ENCODE data around the gene DACH1.

The DACH1 gene

DNA sequence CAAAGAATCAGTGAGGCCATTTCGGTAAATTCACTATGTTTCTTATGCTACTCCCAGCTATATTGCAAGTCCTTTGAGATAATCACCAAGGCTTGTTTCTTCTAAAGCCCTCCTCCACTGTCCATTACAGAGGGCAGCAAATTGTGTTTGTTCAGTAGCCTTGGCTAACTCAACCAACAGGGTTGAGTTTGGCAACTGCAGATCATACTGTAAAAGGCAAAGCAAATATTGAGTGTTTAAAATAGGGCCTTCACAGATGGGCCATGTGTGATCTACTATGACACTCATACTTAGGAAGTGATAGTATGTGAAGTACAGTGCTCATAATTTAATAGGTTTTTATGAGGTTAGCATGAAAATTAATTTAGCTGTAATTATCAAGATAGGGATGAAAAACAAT lies 171.3 kb downstream of the DACH1 start:
- H3K9ac ChIP-seq (ENCODE audit: low read depth in 1 of 2, low read length in 2 of 2), result no peak overlapping the region
- H3K27ac ChIP-seq (ENCODE audit: low read depth in 2 of 2, low read length in 2 of 2), result no peak overlapping the region
- H3K36me3 ChIP-seq (ENCODE audit: control insufficient read depth in 2 of 2, insufficient read depth in 2 of 2, low read length in 2 of 2), result no peaks in the 10 kb centered on the region
- H3K9me3 ChIP-seq (ENCODE audit: control insufficient read depth in 2 of 2, low read length in 2 of 2), result no peaks in the 10 kb centered on the region
- no peak overlapping the region for H3K4me3 ChIP-seq (ENCODE audit: low read length in 2 of 2)
- no peaks in the 10 kb centered on the region for H3K27me3 ChIP-seq (ENCODE audit: control insufficient read depth in 2 of 2, insufficient read depth in 2 of 2, low read length in 2 of 2)
- H3K4me1 ChIP-seq (ENCODE audit: control insufficient read depth in 2 of 2, insufficient read depth in 2 of 2, low read length in 2 of 2), result no peaks in the 10 kb centered on the region

DNA sequence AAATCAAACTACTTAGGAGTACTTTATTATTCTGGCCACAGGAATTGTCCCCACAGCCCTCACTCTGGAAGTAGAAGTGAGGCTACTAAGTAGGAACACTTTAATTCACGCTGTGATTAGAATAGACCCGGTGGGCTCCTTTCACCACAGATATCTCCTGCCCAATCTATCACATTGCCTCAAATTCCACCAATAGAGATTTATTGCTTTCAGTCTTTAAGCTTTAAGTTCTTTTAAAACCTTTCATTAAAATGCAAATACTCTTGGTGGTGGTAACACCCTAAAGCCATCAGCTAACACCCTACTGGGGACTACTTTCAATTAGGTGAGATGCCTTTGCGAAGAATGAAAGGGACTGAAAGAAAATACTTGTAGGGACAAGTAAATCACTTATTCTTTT lies 181.9 kb downstream of the DACH1 start:
- H3K27ac ChIP-seq (ENCODE audit: low read depth in 2 of 2, low read length in 2 of 2), result no peak overlapping the region
- H3K4me3 ChIP-seq (ENCODE audit: low read length in 2 of 2), result no peak overlapping the region
- H3K4me1 ChIP-seq (ENCODE audit: control insufficient read depth in 2 of 2, insufficient read depth in 2 of 2, low read length in 2 of 2), result no peaks in the 10 kb centered on the region
- no peaks in the 10 kb centered on the region for H3K27me3 ChIP-seq (ENCODE audit: control insufficient read depth in 2 of 2, insufficient read depth in 2 of 2, low read length in 2 of 2)
- H3K9ac ChIP-seq (ENCODE audit: low read depth in 1 of 2, low read length in 2 of 2), result no peak overlapping the region
- no peaks in the 10 kb centered on the region for H3K36me3 ChIP-seq (ENCODE audit: control insufficient read depth in 2 of 2, insufficient read depth in 2 of 2, low read length in 2 of 2)
- no peaks in the 10 kb centered on the region for H3K9me3 ChIP-seq (ENCODE audit: control insufficient read depth in 2 of 2, low read length in 2 of 2)

DNA sequence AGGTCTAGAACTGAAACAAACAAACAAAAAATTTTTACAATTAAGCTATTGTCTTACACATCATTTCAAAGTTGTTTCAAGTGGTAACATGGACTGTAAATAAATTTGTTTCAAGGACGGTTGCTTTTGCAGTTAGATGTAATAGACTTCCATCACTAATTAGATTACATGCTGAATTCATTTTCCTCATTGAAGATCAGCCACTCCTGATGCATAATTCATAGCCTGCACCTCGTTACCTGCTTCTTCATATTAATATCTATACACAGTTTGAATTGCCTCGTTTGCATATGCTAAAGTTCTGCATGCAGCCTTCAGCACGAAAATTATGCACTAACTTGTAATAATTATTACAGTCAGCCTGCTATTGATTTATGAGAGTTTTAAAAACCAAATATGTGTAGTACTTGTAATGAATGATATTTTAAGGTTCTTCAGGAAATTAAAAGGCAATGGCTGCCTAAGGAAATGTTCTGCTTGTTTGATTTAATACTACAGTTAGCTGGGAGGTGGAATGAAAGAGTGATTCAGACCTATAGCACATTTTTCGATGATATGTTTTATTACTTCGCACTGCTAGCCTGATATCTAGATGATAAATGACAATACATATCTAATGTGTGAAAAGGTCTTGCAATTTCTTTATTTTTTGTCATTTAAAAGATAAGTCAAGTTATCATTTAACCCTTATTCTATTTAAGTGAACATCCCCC lies 184.9 kb downstream of the DACH1 start:
- Histone ChIP-seq H3K4me3 (ENCODE audit: low read length in 2 of 2) (no peak overlapping the region), H3K27ac (ENCODE audit: low read depth in 2 of 2, low read length in 2 of 2) (no peak overlapping the region), H3K9ac (ENCODE audit: low read depth in 1 of 2, low read length in 2 of 2) (no peak overlapping the region), H3K27me3 (ENCODE audit: control insufficient read depth in 2 of 2, insufficient read depth in 2 of 2, low read length in 2 of 2) (no peaks in the 10 kb centered on the region), H3K9me3 (ENCODE audit: control insufficient read depth in 2 of 2, low read length in 2 of 2) (no peaks in the 10 kb centered on the region), H3K4me1 (ENCODE audit: control insufficient read depth in 2 of 2, insufficient read depth in 2 of 2, low read length in 2 of 2) (no peaks in the 10 kb centered on the region), H3K36me3 (ENCODE audit: control insufficient read depth in 2 of 2, insufficient read depth in 2 of 2, low read length in 2 of 2) (no peaks in the 10 kb centered on the region)

DNA sequence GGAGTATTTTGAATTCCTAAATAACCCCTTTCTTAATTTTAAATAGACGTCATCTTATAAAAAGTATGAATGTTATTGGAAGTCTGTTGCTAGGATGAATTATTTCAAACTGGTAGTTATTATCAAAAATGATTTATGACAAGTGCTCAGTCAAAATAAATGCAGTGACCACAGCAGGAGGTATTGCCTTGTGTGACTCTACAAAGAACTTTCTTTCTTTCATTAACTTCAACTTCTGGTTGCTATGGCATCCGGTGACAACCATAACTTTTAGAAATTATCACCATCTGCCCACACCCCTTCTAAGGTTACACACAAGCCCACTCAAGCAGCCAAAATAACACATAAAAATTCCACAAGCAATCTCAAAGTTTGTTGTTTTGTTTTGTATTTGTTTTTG lies 189.9 kb downstream of the DACH1 start:
- no peaks in the 10 kb centered on the region for H3K36me3 ChIP-seq (ENCODE audit: control insufficient read depth in 2 of 2, insufficient read depth in 2 of 2, low read length in 2 of 2)
- no peaks in the 10 kb centered on the region for H3K4me1 ChIP-seq (ENCODE audit: control insufficient read depth in 2 of 2, insufficient read depth in 2 of 2, low read length in 2 of 2)
- no peak overlapping the region for H3K4me3 ChIP-seq (ENCODE audit: low read length in 2 of 2)
- no peak overlapping the region for H3K27ac ChIP-seq (ENCODE audit: low read depth in 2 of 2, low read length in 2 of 2)
- H3K9ac ChIP-seq (ENCODE audit: low read depth in 1 of 2, low read length in 2 of 2), result no peak overlapping the region
- H3K9me3 ChIP-seq (ENCODE audit: control insufficient read depth in 2 of 2, low read length in 2 of 2), result no peaks in the 10 kb centered on the region
- H3K27me3 ChIP-seq (ENCODE audit: control insufficient read depth in 2 of 2, insufficient read depth in 2 of 2, low read length in 2 of 2), result no peaks in the 10 kb centered on the region

DNA sequence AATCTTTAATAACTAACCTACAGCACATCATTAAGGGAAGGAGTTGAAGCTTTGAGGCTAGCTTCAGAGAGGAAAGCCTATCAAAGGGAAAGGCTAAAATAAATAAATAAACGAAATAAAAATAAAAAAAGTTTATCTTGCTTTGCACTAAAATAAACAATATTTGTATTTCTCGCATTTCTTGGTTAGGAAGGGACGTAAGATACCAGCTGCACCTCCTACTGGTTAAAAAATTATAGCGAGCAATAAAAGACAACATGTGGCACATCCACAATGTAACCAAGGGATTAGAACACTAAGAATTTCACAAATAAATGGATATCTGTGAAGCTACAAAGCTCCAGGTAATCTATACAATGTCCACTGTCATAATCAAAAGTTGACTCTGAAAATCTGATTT lies 194.5 kb downstream of the DACH1 start:
- H3K4me3 ChIP-seq (ENCODE audit: low read length in 2 of 2), result no peak overlapping the region
- H3K27ac ChIP-seq (ENCODE audit: low read depth in 2 of 2, low read length in 2 of 2), result no peak overlapping the region
- no peaks in the 10 kb centered on the region for H3K36me3 ChIP-seq (ENCODE audit: control insufficient read depth in 2 of 2, insufficient read depth in 2 of 2, low read length in 2 of 2)
- H3K27me3 ChIP-seq (ENCODE audit: control insufficient read depth in 2 of 2, insufficient read depth in 2 of 2, low read length in 2 of 2), result no peaks in the 10 kb centered on the region
- no peak overlapping the region for H3K9ac ChIP-seq (ENCODE audit: low read depth in 1 of 2, low read length in 2 of 2)
- H3K4me1 ChIP-seq (ENCODE audit: control insufficient read depth in 2 of 2, insufficient read depth in 2 of 2, low read length in 2 of 2), result no peaks in the 10 kb centered on the region
- no peaks in the 10 kb centered on the region for H3K9me3 ChIP-seq (ENCODE audit: control insufficient read depth in 2 of 2, low read length in 2 of 2)

DNA sequence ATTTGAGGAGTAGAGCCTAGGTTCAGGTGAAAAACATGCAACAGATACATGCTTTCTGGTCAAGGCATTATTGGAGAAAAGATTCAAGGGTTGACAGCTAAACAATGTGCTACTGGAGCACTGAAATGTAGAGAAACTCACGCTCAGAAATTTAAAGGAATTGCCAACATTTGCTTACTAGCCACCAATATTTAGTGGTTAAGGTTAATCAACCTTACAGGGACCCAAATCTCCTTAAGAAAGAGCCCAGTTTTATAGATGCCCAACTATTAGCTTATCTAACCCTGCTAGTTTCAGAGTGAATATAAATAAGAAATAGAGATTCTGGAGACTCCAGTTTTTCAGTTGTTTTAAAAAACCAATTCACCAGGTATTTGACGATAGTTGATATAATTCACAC lies 203.6 kb downstream of the DACH1 start:
- no peaks in the 10 kb centered on the region for H3K27me3 ChIP-seq (ENCODE audit: control insufficient read depth in 2 of 2, insufficient read depth in 2 of 2, low read length in 2 of 2)
- no peaks in the 10 kb centered on the region for H3K4me1 ChIP-seq (ENCODE audit: control insufficient read depth in 2 of 2, insufficient read depth in 2 of 2, low read length in 2 of 2)
- no peak overlapping the region for H3K9ac ChIP-seq (ENCODE audit: low read depth in 1 of 2, low read length in 2 of 2)
- no peak overlapping the region for H3K27ac ChIP-seq (ENCODE audit: low read depth in 2 of 2, low read length in 2 of 2)
- H3K36me3 ChIP-seq (ENCODE audit: control insufficient read depth in 2 of 2, insufficient read depth in 2 of 2, low read length in 2 of 2), result no peaks in the 10 kb centered on the region
- H3K9me3 ChIP-seq (ENCODE audit: control insufficient read depth in 2 of 2, low read length in 2 of 2), result no peaks in the 10 kb centered on the region
- no peak overlapping the region for H3K4me3 ChIP-seq (ENCODE audit: low read length in 2 of 2)

DNA sequence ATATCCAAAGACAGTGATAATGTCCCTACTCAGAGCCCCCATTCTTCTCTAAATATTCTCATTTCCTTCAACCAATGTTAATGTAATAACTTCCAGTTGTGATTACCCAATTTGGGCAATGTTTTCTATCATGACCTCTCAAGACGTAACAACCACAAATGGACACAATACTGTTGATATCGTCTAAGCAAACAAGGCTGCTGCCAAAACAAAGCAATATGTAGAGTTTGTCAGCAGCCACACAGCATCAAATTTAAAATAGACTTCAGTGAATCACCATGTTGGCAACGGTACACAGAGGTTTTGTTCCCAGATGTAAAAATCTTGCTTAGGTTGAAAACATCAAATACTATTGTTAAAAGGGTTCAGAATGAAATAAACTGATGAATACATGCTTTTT lies 205.1 kb downstream of the DACH1 start:
- Histone ChIP-seq H3K4me3 (ENCODE audit: low read length in 2 of 2) (no peak overlapping the region), H3K9ac (ENCODE audit: low read depth in 1 of 2, low read length in 2 of 2) (no peak overlapping the region), H3K9me3 (ENCODE audit: control insufficient read depth in 2 of 2, low read length in 2 of 2) (no peaks in the 10 kb centered on the region), H3K4me1 (ENCODE audit: control insufficient read depth in 2 of 2, insufficient read depth in 2 of 2, low read length in 2 of 2) (no peaks in the 10 kb centered on the region), H3K27me3 (ENCODE audit: control insufficient read depth in 2 of 2, insufficient read depth in 2 of 2, low read length in 2 of 2) (no peaks in the 10 kb centered on the region), H3K27ac (ENCODE audit: low read depth in 2 of 2, low read length in 2 of 2) (no peak overlapping the region), H3K36me3 (ENCODE audit: control insufficient read depth in 2 of 2, insufficient read depth in 2 of 2, low read length in 2 of 2) (no peaks in the 10 kb centered on the region)

DNA sequence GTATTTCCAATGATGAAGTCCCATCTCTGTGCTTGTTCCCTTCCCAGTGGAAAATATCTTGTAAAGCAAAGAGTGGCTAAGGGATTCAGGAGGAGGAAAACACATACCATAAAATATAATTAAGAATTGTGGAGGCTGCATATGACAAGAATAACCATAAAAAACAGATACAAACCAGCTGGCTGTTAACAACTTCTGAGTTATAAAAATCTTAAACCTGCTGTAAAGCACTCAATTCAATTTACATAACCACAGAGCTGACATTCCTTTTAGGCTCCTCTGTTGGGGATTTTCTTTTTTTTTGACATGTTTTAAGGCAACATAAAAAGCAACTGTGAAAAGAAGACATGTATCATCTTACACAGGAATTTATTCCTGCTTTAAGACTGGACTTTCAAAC lies 207.6 kb downstream of the DACH1 start:
- Histone ChIP-seq H3K9ac (ENCODE audit: low read depth in 1 of 2, low read length in 2 of 2) (no peak overlapping the region), H3K36me3 (ENCODE audit: control insufficient read depth in 2 of 2, insufficient read depth in 2 of 2, low read length in 2 of 2) (no peaks in the 10 kb centered on the region), H3K27me3 (ENCODE audit: control insufficient read depth in 2 of 2, insufficient read depth in 2 of 2, low read length in 2 of 2) (no peaks in the 10 kb centered on the region), H3K4me1 (ENCODE audit: control insufficient read depth in 2 of 2, insufficient read depth in 2 of 2, low read length in 2 of 2) (no peaks in the 10 kb centered on the region), H3K9me3 (ENCODE audit: control insufficient read depth in 2 of 2, low read length in 2 of 2) (no peaks in the 10 kb centered on the region), H3K4me3 (ENCODE audit: low read length in 2 of 2) (no peak overlapping the region), H3K27ac (ENCODE audit: low read depth in 2 of 2, low read length in 2 of 2) (no peak overlapping the region)

DNA sequence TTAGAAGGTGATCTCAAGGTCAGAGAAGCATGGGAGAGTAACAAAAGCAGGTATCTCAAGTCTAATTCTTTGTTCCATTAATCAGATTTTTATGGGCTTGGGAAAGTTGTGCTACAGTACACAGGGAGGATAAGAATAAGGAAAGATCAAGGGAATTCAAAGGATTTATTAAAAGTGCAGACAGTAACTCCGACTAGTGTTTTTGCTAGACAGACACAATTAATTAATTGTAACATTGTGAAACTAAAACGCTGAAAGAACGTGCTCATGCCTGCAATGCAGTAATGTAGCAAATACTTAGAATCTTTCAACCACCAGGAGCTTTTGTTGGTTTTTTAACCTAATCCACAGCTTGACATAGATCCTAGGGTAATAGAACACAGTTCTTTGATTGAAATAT lies 221.5 kb downstream of the DACH1 start:
- no peaks in the 10 kb centered on the region for H3K27me3 ChIP-seq (ENCODE audit: control insufficient read depth in 2 of 2, insufficient read depth in 2 of 2, low read length in 2 of 2)
- no peaks in the 10 kb centered on the region for H3K4me1 ChIP-seq (ENCODE audit: control insufficient read depth in 2 of 2, insufficient read depth in 2 of 2, low read length in 2 of 2)
- no peaks in the 10 kb centered on the region for H3K36me3 ChIP-seq (ENCODE audit: control insufficient read depth in 2 of 2, insufficient read depth in 2 of 2, low read length in 2 of 2)
- H3K9ac ChIP-seq (ENCODE audit: low read depth in 1 of 2, low read length in 2 of 2), result no peak overlapping the region
- H3K4me3 ChIP-seq (ENCODE audit: low read length in 2 of 2), result no peak overlapping the region
- H3K27ac ChIP-seq (ENCODE audit: low read depth in 2 of 2, low read length in 2 of 2), result no peak overlapping the region
- no peaks in the 10 kb centered on the region for H3K9me3 ChIP-seq (ENCODE audit: control insufficient read depth in 2 of 2, low read length in 2 of 2)

DNA sequence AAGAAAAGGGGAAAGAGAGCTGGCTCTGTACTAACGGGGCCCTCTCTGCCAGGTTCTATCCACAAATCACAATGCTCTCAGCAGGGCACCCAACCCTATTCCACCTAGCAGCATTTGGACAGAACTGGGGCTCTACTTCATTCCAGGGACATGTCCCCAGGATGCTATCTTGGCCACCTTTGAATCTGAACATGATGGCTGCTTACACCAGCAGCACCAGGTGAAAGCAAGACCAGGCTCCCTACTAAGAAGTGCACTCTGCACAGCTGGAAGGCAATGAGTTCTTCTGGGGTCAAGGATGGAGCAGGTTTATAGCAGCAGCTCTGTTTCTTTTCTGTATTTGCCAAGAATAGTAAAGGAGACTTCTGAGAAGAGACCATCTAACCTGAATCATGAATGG lies 222.4 kb downstream of the DACH1 start:
- no peaks in the 10 kb centered on the region for H3K36me3 ChIP-seq (ENCODE audit: control insufficient read depth in 2 of 2, insufficient read depth in 2 of 2, low read length in 2 of 2)
- H3K4me3 ChIP-seq (ENCODE audit: low read length in 2 of 2), result no peak overlapping the region
- H3K4me1 ChIP-seq (ENCODE audit: control insufficient read depth in 2 of 2, insufficient read depth in 2 of 2, low read length in 2 of 2), result no peaks in the 10 kb centered on the region
- no peak overlapping the region for H3K27ac ChIP-seq (ENCODE audit: low read depth in 2 of 2, low read length in 2 of 2)
- no peaks in the 10 kb centered on the region for H3K27me3 ChIP-seq (ENCODE audit: control insufficient read depth in 2 of 2, insufficient read depth in 2 of 2, low read length in 2 of 2)
- H3K9ac ChIP-seq (ENCODE audit: low read depth in 1 of 2, low read length in 2 of 2), result no peak overlapping the region
- H3K9me3 ChIP-seq (ENCODE audit: control insufficient read depth in 2 of 2, low read length in 2 of 2), result no peaks in the 10 kb centered on the region

DNA sequence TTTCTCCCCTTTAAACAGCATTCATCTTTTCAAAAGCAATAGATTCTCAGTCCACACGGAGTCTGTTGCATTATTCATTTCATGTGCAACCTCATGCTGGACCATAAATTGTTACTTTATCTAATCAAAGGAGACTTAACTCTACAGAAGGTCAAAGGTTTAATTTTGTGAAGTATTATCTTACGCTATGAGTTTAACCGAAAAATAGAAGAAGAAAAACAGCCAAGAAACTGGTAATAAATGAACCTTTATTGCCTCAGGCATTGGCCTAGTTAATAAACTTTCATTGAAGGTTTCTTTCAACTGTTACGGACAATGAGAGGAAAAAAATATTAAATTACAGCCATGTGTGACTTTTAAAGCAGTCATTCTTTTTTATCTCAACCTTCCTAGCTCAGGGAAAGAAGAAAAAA lies 223.6 kb downstream of the DACH1 start:
- Histone ChIP-seq H3K4me1 (ENCODE audit: control insufficient read depth in 2 of 2, insufficient read depth in 2 of 2, low read length in 2 of 2) (no peaks in the 10 kb centered on the region), H3K36me3 (ENCODE audit: control insufficient read depth in 2 of 2, insufficient read depth in 2 of 2, low read length in 2 of 2) (no peaks in the 10 kb centered on the region), H3K9ac (ENCODE audit: low read depth in 1 of 2, low read length in 2 of 2) (no peak overlapping the region), H3K9me3 (ENCODE audit: control insufficient read depth in 2 of 2, low read length in 2 of 2) (no peaks in the 10 kb centered on the region), H3K4me3 (ENCODE audit: low read length in 2 of 2) (no peak overlapping the region), H3K27me3 (ENCODE audit: control insufficient read depth in 2 of 2, insufficient read depth in 2 of 2, low read length in 2 of 2) (no peaks in the 10 kb centered on the region), H3K27ac (ENCODE audit: low read depth in 2 of 2, low read length in 2 of 2) (no peak overlapping the region)
